RWPE2 (cell line): ENCODE results near the gene CTTNBP2.

Source experiments
- ATAC-seq: fragments of 200-7000 bp; cut with Tn5 transposase; 3 replicates; pipeline ENCODE4 v1.9.1; 2021; ENCODE audit warnings: low read depth
- DNase-seq: peaks from one replicate; pipeline ENCODE4 v3.0.0-alpha.2; 2020; ENCODE audit warnings: low spot score
- H3K27ac ChIP-seq: fragments of 450-650 bp; 2 replicates; pipeline ENCODE4 v1.5.1; 2017; ENCODE audit warnings: mild to moderate bottlenecking; ENCODE audit not compliant: poor library complexity, severe bottlenecking
- H3K27me3 ChIP-seq: fragments of 250-450 bp; sonication (Bioruptor Pico); 2 replicates; pipeline ENCODE4 v1.5.1; 2021; ENCODE audit warnings: mild to moderate bottlenecking, moderate library complexity; ENCODE audit not compliant: insufficient read depth, poor library complexity, severe bottlenecking
- H3K36me3 ChIP-seq: fragments of 250-450 bp; sonication (Bioruptor Pico); 2 replicates; pipeline ENCODE4 v1.5.1; 2020; ENCODE audit warnings: low read depth, mild to moderate bottlenecking, moderate library complexity
- H3K4me1 ChIP-seq: fragments of 250-450 bp; sonication (Bioruptor Pico); 2 replicates; pipeline ENCODE4 v1.5.1; 2021; ENCODE audit warnings: mild to moderate bottlenecking, moderate library complexity; ENCODE audit not compliant: insufficient read depth, poor library complexity, severe bottlenecking
- H3K4me3 ChIP-seq: fragments of 250-450 bp; sonication (Bioruptor Pico); 2 replicates; pipeline ENCODE4 v1.5.1; 2021; ENCODE audit warnings: mild to moderate bottlenecking, moderate library complexity; ENCODE audit not compliant: severe bottlenecking
- H3K9me3 ChIP-seq: fragments of 250-450 bp; sonication (Bioruptor Pico); 2 replicates; pipeline ENCODE4 v1.5.1; 2021; ENCODE audit warnings: mild to moderate bottlenecking, moderate library complexity; ENCODE audit not compliant: severe bottlenecking
- TF ChIP-seq, protein P1 (sequence below): fragments of 450-650 bp; IDR thresholded peaks from one replicate; pipeline ENCODE4 v1.5.1; 2017; ENCODE audit warnings: mild to moderate bottlenecking, moderate library complexity; ENCODE audit not compliant: poor library complexity, severe bottlenecking

CTTNBP2 gene

GRCh38 chr7:117839507-117839906 is 33.7 kb downstream of the CTTNBP2 start:
- TF ChIP-seq, protein P1, sequence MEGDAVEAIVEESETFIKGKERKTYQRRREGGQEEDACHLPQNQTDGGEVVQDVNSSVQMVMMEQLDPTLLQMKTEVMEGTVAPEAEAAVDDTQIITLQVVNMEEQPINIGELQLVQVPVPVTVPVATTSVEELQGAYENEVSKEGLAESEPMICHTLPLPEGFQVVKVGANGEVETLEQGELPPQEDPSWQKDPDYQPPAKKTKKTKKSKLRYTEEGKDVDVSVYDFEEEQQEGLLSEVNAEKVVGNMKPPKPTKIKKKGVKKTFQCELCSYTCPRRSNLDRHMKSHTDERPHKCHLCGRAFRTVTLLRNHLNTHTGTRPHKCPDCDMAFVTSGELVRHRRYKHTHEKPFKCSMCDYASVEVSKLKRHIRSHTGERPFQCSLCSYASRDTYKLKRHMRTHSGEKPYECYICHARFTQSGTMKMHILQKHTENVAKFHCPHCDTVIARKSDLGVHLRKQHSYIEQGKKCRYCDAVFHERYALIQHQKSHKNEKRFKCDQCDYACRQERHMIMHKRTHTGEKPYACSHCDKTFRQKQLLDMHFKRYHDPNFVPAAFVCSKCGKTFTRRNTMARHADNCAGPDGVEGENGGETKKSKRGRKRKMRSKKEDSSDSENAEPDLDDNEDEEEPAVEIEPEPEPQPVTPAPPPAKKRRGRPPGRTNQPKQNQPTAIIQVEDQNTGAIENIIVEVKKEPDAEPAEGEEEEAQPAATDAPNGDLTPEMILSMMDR, result no peak
- Histone ChIP-seq H3K27ac (no peak overlapping the region), H3K4me1 (no peaks in the 10 kb centered on the region), H3K27me3 (no peaks in the 10 kb centered on the region), H3K4me3 (no peak overlapping the region), H3K36me3 (no peaks in the 10 kb centered on the region), H3K9me3 (no peaks in the 10 kb centered on the region)
- DNase-seq, result no peak
- no peak for ATAC-seq

GRCh38 chr7:117837841-117838240 is 35.4 kb downstream of the CTTNBP2 start:
- Histone ChIP-seq H3K4me1 (no peaks in the 10 kb centered on the region), H3K36me3 (no peaks in the 10 kb centered on the region), H3K27ac (no peak overlapping the region), H3K4me3 (no peak overlapping the region), H3K27me3 (no peaks in the 10 kb centered on the region), H3K9me3 (no peaks in the 10 kb centered on the region)
- DNase-seq (no peak), ATAC-seq (no peak)
- TF ChIP-seq, protein P1, result no peak

- no peak for DNase-seq
- no peak overlapping the region for H3K27ac ChIP-seq
These were observed 38.1 kb downstream of the CTTNBP2 start for GRCh38 chr7:117835016-117835664.

DNA sequence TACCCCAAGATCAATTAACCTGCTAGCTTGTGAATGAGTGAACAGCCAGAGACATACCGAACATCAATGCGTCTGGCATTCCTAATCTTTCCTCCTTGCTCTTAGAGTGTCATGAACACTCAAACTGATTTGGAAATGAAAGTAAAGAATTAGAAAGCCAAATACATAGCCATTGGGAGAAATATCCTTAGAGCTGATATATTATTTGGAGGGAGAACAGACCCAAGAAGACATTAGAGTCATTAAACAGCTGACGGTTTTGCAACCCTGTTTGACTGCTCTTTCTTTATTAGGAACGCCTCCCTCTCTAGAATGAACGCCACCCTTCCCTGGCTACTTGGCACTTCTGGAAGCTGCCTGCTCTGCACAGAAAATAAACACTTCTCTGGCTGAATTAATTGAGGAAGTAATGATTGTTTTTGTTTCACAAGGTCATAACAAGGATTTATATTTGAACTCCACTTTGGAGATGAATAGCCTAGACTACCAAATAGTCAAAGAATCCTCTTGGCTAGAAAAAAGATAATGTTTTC is 42.8 kb downstream of the CTTNBP2 start:
- Histone ChIP-seq H3K36me3 (no peaks in the 10 kb centered on the region), H3K4me3 (no peak overlapping the region), H3K27ac (no peak overlapping the region), H3K9me3 (no peaks in the 10 kb centered on the region), H3K27me3 (no peaks in the 10 kb centered on the region), H3K4me1 (no peaks in the 10 kb centered on the region)
- no peak for ATAC-seq
- TF ChIP-seq, protein P1, result no peak
- DNase-seq, result no peak

More at GRCh38 chr7:117835016-117835664, 38.1 kb downstream of the CTTNBP2 start:
- ATAC-seq, result no peak
- TF ChIP-seq, protein P1, result no peak
- no peaks in the 10 kb centered on the region for H3K36me3 ChIP-seq
- H3K4me3 ChIP-seq, result no peak overlapping the region
- no peaks in the 10 kb centered on the region for H3K27me3 ChIP-seq
- no peaks in the 10 kb centered on the region for H3K4me1 ChIP-seq
- H3K9me3 ChIP-seq, result no peaks in the 10 kb centered on the region
